Cardiac fibroblast (primary cell): ENCODE measurements around the gene CAMK2D.

Experiments used
- DNase-seq, 2 donors: peaks; one replicate each; pipeline versions ENCODE4 v3.0.0 to v3.0.0-alpha.2; 2010; ENCODE audit warnings: low read depth in 2 of 2
- H3K4me3 ChIP-seq, 2 donors: replicated peaks in 1 of 2; 1 replicate in 1 of 2; 2 replicates in 1 of 2; pipeline ENCODE4 v1.5.1; 2011; ENCODE audit warnings: low read depth in 2 of 2, low read length in 2 of 2, mild to moderate bottlenecking in 2 of 2, moderate library complexity in 1 of 2
- CTCF ChIP-seq: IDR thresholded peaks from one replicate; pipeline ENCODE4 v1.5.1; 2011; ENCODE audit warnings: low read depth, mild to moderate bottlenecking, low read length, inconsistent platforms

The CAMK2D gene

GRCh38 chr4:113482325-113482724, 279.2 kb downstream of the CAMK2D start:
- no peak overlapping the region for H3K4me3 ChIP-seq
- TF ChIP-seq CTCF = no peak
- no peak for DNase-seq

GRCh38 chr4:113481820-113482219, 279.7 kb downstream of the CAMK2D start:
- TF ChIP-seq CTCF = no peak
- no peak overlapping the region for H3K4me3 ChIP-seq
- no peak for DNase-seq

- no peak overlapping the region for H3K4me3 ChIP-seq
- no peak for DNase-seq
- TF ChIP-seq CTCF = no peak
These were observed 281.4 kb downstream of the CAMK2D start for GRCh38 chr4:113480109-113480508.

- H3K4me3 ChIP-seq = no peak overlapping the region
- DNase-seq = no peak
- no peak for TF ChIP-seq CTCF
These were observed 283.5 kb downstream of the CAMK2D start for GRCh38 chr4:113478032-113478431.

- H3K4me3 ChIP-seq = no peak overlapping the region
- DNase-seq = peak in 1 of 2 donors; percentile 73
- TF ChIP-seq CTCF = no peak
These were observed 284.7 kb downstream of the CAMK2D start for GRCh38 chr4:113476800-113477199.

- no peak for TF ChIP-seq CTCF
- peak; percentile 82 to 97 for DNase-seq
- H3K4me3 ChIP-seq = no peak overlapping the region
These were observed 287.5 kb downstream of the CAMK2D start for GRCh38 chr4:113474017-113474416.

- no peak for TF ChIP-seq CTCF
- H3K4me3 ChIP-seq = no peak overlapping the region
- peak in 1 of 2 donors; percentile 18 for DNase-seq
These were observed 288.7 kb downstream of the CAMK2D start for GRCh38 chr4:113472864-113473263.
